Adrenal gland (tissue), 12 donors: Measurements from ENCODE around the gene AGFG1. TPM values are rescaled to one million over a fixed set of nuclear protein-coding genes. Genes with fewer than 3 reads are reported as not detected.
"Not testable (repeated sequence)": the region's sequence is repeated elsewhere in the genome, so short reads cannot be mapped to it uniquely, and the experiment has no call there.

Source experiments
- DNase-seq, 7 donors: peaks; one replicate each; pipeline ENCODE4 v3.0.0-alpha.2; 2019 to 2020
- H3K27ac ChIP-seq, 5 donors: fragments of 200-600 bp; sonication (generic) in 4 of 5; 1 replicate in 3 of 5; 2 replicates in 2 of 5; pipeline versions ENCODE4 v1.5.1 to v1.8.0; 2016 to 2020; ENCODE audit warnings: mild to moderate bottlenecking in 1 of 5
- H3K27me3 ChIP-seq: fragments of 200-600 bp; 2 replicates; pipeline ENCODE4 v1.8.0; 2021
- H3K36me3 ChIP-seq, 2 donors: fragments of 200-600 bp; replicated peaks in 1 of 2; 1 replicate in 1 of 2; 2 replicates in 1 of 2; pipeline versions ENCODE4 v1.5.1 to v1.8.0; 2018 to 2022
- H3K4me1 ChIP-seq, 2 donors: fragments of 200-600 bp; replicated peaks in 1 of 2; 1 replicate in 1 of 2; 2 replicates in 1 of 2; pipeline versions ENCODE4 v1.5.1 to v1.8.0; 2018 to 2021
- H3K4me3 ChIP-seq, 4 donors: fragments of 200-600 bp; sonication (generic) in 3 of 4; one replicate each; pipeline ENCODE4 v1.5.1; 2016 to 2018
- H3K9me3 ChIP-seq, 3 donors: fragments of 200-600 bp; sonication (generic) in 1 of 3; replicated peaks in 1 of 3; 1 replicate in 2 of 3; 2 replicates in 1 of 3; pipeline versions ENCODE4 v1.5.1 to v1.8.0; 2016 to 2021
- POLR2A ChIP-seq, 2 donors: fragments of 450-650 bp; IDR thresholded peaks; one replicate each; pipeline ENCODE4 v1.6.1; 2017; ENCODE audit warnings: antibody characterized with exemption in 2 of 2, mild to moderate bottlenecking in 2 of 2, moderate library complexity in 1 of 2
- WGBS, 4 donors: extraction: QIAGEN DNeasy Blood & Tissue Kit in 2 of 4; methylation state at CpG; one replicate each; pipeline versions ENCODE4 v1.1.5 to v1.1.7; 2013 to 2017; 5-methylcytosine and 5-hydroxymethylcytosine counted together
- intact Hi-C, 2 donors: fragments of 100-400 bp; cut with DNase I; formaldehyde crosslinking; loops; one replicate each; pipeline versions ENCODE4 v1.14.1 to v1.15.0; 2022 to 2023
- polyA plus RNA-seq, 3 donors: library from polyadenylated mRNA; stranded (reverse); fragments of 200-250 nt in 2 of 3; fragments of 350-450 nt in 1 of 3; fragmentation: Illumina TruSeq in 1 of 3; extraction: RNeasy Lipid Tissue Mini Kit (QIAGEN cat#74804) in 1 of 3; gene quantifications; one replicate each; pipeline ENCODE4 v1.2.3, GENCODE V29; 2013 to 2014
- total RNA-seq, 9 donors: library from RNA; depleted of rRNA in 4 of 9; stranded (reverse); fragments of >200 nt in 4 of 9; fragments of 120-200 nt in 1 of 9; fragmentation: NEBNext Ultra II Directional in 1 of 9; extraction: Animal tissue kit (Norgen Biotek cat#: 25700) in 1 of 9; gene quantifications; one replicate each; pipeline versions ENCODE4 v1.1.0 to v1.2.4, GENCODE V29; 2013 to 2023
- TF ChIP-seq, protein P1 (sequence below), 6 experiments: fragments of 450-650 bp in 4 of 6; fragments of 200-600 bp in 2 of 6; sonication (generic) in 1 of 6; IDR thresholded peaks; 1 replicate in 5 of 6; 2 replicates in 1 of 6; pipeline versions ENCODE4 v1.5.1 to v1.8.0; 2016 to 2021; ENCODE audit warnings: antibody characterized with exemption in 6 of 6, mild to moderate bottlenecking in 2 of 6, moderate library complexity in 1 of 6
- donor health status: healthy with polysubstance abuse.
- donor health status: Bipolar disorder and iron deficiency.
- donor health status: DM: yes; HTN: yes; CAD: no.
- donor health status: DM: no; HTN: no; CAD: no.
- donor health status: DM: no; HTN: no; CAD: no.
- donor health status: DM: yes; HTN: yes; CAD: no.

Gene AGFG1
- total and polyA plus RNA-seq, 12 donors = 13.5 to 117 (median 64.7) TPM

DNA sequence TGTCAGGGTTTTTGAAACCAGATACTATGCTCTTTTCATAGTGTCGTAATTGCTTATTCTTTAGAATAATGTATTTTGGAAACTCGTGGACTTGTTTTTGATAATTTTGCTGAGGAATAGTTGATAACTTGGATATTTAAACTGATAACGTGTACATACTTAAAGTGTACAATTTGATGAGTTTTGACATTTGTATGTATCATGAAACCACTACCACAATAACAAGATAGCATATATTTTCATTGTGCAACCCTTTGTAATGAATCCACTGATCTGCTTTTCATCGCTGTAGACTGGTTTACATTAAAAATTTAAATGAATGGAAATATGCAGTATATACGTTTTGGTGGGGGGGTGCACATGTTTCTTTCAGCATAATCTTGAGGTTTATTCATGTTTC, 45.8 kb downstream of the AGFG1 start:
- no peaks in the 10 kb centered on the region for H3K27me3 ChIP-seq
- H3K4me3 ChIP-seq = no peak overlapping the region
- no peak for DNase-seq
- intact Hi-C loops = no loop called here
- no peaks in the 10 kb centered on the region for H3K9me3 ChIP-seq
- WGBS, 4 donors = 90 to 95% (median 94%) methylated on average over 5 of the region's 5 CpGs
- H3K27ac ChIP-seq = peak overlapping the region in 1 of 5 donors; percentile 50
- H3K36me3 ChIP-seq = no peaks in the 10 kb centered on the region
- peaks cover 15 to 67% of the 10 kb centered on the region in 2 donors for H3K4me1 ChIP-seq
- TF ChIP-seq POLR2A (IDR thresholded peaks at IDR 0.05) = no peak
- TF ChIP-seq, protein P1, sequence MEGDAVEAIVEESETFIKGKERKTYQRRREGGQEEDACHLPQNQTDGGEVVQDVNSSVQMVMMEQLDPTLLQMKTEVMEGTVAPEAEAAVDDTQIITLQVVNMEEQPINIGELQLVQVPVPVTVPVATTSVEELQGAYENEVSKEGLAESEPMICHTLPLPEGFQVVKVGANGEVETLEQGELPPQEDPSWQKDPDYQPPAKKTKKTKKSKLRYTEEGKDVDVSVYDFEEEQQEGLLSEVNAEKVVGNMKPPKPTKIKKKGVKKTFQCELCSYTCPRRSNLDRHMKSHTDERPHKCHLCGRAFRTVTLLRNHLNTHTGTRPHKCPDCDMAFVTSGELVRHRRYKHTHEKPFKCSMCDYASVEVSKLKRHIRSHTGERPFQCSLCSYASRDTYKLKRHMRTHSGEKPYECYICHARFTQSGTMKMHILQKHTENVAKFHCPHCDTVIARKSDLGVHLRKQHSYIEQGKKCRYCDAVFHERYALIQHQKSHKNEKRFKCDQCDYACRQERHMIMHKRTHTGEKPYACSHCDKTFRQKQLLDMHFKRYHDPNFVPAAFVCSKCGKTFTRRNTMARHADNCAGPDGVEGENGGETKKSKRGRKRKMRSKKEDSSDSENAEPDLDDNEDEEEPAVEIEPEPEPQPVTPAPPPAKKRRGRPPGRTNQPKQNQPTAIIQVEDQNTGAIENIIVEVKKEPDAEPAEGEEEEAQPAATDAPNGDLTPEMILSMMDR (IDR thresholded peaks at IDR 0.05) = no peak

DNA sequence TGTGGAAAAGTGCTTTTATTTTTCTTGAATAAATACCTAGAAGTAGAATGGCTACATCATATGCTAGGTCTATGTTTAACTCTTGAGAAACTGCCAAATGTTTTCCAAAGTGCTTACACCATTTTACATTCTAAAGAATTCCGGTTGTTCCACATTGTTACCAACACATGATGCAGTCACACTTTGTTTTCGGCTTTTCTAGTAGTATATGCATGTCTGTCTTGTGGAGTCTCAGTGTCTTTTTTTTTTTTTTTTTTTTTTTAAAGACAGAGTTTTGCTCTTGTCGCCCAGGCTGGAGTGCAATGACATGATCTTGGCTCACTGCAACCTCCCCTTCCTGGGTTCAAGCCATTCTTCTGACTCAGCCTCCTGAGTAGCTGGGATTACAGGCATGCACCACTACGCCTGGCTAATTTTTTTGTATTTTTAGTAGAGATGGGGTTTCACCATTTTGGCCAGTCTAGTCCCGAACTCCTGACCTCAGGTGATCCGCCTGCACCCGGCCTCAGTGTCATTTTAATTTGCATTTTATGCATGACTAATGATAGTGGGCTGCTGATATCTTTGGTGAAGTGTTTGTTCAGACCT, 46.4 kb downstream of the AGFG1 start:
- Histone ChIP-seq H3K27ac (peak overlapping the region in 1 of 5 donors; percentile 30), H3K4me1 (peaks cover 9 to 62% of the 10 kb centered on the region in 2 donors)
- H3K9me3 ChIP-seq, H3K36me3 ChIP-seq, intact Hi-C loops, H3K27me3 ChIP-seq, H3K4me3 ChIP-seq: not testable (repeated sequence)
- DNase-seq = peak in 5 of 7 donors; percentile 40 to 64 (median 47)
- 55 to 62% (median 56%) methylated on average over 7 of the region's 7 CpGs for WGBS, 4 donors

DNA sequence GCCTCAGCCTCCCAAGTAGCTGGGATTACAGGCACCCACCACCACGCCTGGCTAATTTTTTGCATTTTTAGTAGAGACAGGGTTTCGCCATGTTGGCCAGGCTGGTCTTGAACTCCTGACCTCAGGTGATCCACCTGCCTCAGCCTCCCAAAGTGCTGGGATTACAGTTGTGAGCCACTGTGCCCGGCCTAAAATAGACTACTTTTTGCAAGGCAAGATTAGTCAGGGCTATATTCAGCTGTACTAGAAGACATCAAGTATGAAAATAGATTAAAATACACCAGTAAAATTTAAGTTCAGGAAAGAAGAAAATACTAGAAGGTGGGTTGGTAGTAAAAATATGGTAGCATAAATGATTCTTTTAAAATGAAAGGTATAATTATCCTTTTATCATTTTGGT, 49.2 kb downstream of the AGFG1 start:
- peaks cover 4 to 56% of the 10 kb centered on the region in 2 donors for H3K4me1 ChIP-seq
- H3K9me3 ChIP-seq, DNase-seq, H3K27ac ChIP-seq, H3K27me3 ChIP-seq, H3K4me3 ChIP-seq, intact Hi-C loops: not testable (repeated sequence)
- 92 to 100% (median 96%) methylated on average over 2 to 3 of the region's 3 CpGs for WGBS, 4 donors
- H3K36me3 ChIP-seq = peaks cover 0 to 13% of the 10 kb centered on the region in 2 donors

GRCh38 chr2:227524665-227525064, 52.7 kb downstream of the AGFG1 start:
- Histone ChIP-seq H3K27ac (no peak overlapping the region), H3K4me1 (peaks cover 7 to 33% of the 10 kb centered on the region in 2 donors), H3K36me3 (peaks cover 0 to 25% of the 10 kb centered on the region in 2 donors), H3K9me3 (no peaks in the 10 kb centered on the region), H3K4me3 (no peak overlapping the region), H3K27me3 (no peaks in the 10 kb centered on the region)
- WGBS, 4 donors = 43 to 54% (median 48%) methylated on average over 4 of the region's 4 CpGs
- intact Hi-C loops = no loop called here
- no peak for TF ChIP-seq POLR2A (IDR thresholded peaks at IDR 0.05)
- TF ChIP-seq, protein P1 (IDR thresholded peaks at IDR 0.05) = no peak
- no peak for DNase-seq

DNA sequence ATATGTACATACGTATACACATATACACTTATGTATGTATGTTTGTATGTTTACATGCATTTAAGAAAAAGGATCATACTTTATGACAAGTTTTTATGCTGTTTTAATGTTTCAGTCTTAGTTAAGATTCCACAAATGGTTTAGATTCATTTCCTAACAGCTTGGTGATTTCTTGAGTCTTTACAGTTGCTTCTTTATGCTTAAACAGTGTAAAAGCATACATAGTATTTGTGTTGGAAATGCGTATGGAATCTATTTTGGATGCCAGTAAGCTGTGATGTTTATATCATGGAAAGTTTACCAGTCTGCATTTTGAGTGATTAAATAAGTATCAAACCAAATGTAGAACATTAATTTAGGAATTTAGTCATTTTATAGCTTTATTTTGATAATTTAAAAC, 55.4 kb downstream of the AGFG1 start:
- Histone ChIP-seq H3K36me3 (peaks cover 0 to 37% of the 10 kb centered on the region in 2 donors), H3K27ac (no peak overlapping the region), H3K27me3 (no peaks in the 10 kb centered on the region), H3K4me3 (no peak overlapping the region), H3K4me1 (peaks cover 7 to 22% of the 10 kb centered on the region in 2 donors), H3K9me3 (no peaks in the 10 kb centered on the region)
- TF ChIP-seq, protein P1 (IDR thresholded peaks at IDR 0.05) = no peak
- no peak for TF ChIP-seq POLR2A (IDR thresholded peaks at IDR 0.05)
- DNase-seq = no peak
- 92 to 99% (median 97%) methylated on average over 2 of the region's 2 CpGs for WGBS, 4 donors
- intact Hi-C loops = no loop called here
